Liver (tissue), 3 donors: Measurements from ENCODE around the gene PSD.

ENCODE experiments used
- CTCF ChIP-seq: fragments of 150-350 bp; IDR thresholded peaks from 2 replicates; pipeline ENCODE4 v1.5.1; 2017; ENCODE audit warnings: improper control_type of control experiment, low read depth, low read length; ENCODE audit not compliant: missing input control
- EGR1 ChIP-seq, 2 donors: IDR thresholded peaks; 2 replicates each; pipeline ENCODE4 v1.6.1; 2016 to 2018; ENCODE audit warnings: antibody characterized with exemption in 2 of 2, low read depth in 2 of 2
- HNF4A ChIP-seq, 2 donors: conservative IDR thresholded peaks; 2 replicates each; pipeline ENCODE4 v1.6.1; 2016; ENCODE audit warnings: antibody characterized with exemption in 2 of 2, mild to moderate bottlenecking in 2 of 2
- JUND ChIP-seq, 2 donors: IDR thresholded peaks; 2 replicates each; pipeline ENCODE4 v1.6.1; 2016; ENCODE audit warnings: antibody characterized with exemption in 2 of 2
- RAD21 ChIP-seq, 2 donors: IDR thresholded peaks; 2 replicates each; pipeline ENCODE4 v1.6.1; 2016; ENCODE audit warnings: antibody characterized with exemption in 2 of 2, mild to moderate bottlenecking in 2 of 2
- donor health status: healthy.
- donor health status: healthy.

GRCh38 chr10:102375867-102376266, 42.7 kb downstream of the PSD start:
- TF ChIP-seq RAD21 (IDR thresholded peaks at IDR 0.05) (no peak), EGR1 (IDR thresholded peaks at IDR 0.05; ENCODE audit: low read depth in 2 of 2) (no peak), CTCF (no peak), HNF4A (conservative IDR thresholded peaks at IDR 0.05) (no peak), JUND (IDR thresholded peaks at IDR 0.05) (no peak)
